ENCODE results near the gene ACSL3.

ACSL3 gene

DNA sequence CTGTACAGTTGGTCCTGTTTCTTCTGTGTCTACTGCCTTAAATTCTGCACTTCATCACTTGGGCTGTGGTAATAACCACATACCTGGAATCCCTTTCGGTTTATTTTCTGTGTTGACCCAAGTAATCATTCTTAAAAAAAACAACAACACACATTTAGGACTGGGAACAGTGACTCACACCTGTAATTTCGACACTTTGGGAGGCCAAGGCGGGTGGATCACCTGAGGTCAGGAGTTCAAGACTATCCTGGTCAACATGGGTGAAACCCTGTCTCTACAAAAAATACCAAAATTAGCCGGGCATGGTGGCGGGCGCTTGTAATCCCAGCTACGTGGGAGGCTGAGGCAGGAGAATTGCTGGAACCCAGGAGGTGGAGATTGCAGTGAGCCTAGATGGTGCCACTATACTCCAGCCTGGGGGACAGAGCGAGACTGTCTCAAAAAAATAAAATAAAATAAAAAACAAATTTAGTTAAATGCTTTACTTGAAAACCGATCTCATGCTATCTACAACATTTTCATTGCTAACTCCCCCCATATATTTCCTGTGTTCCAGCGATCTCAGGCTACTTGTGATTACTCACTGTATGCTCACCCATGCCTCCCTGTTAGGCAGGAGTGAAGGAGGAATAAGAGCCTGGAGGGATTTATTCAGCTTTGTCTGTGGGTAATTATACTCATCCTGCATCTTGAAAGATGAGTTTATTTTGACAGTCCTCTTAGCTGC lies 18.2 kb downstream of the ACSL3 start:
- DNase-seq (ENCODE audit: low spot score): no peak

DNA sequence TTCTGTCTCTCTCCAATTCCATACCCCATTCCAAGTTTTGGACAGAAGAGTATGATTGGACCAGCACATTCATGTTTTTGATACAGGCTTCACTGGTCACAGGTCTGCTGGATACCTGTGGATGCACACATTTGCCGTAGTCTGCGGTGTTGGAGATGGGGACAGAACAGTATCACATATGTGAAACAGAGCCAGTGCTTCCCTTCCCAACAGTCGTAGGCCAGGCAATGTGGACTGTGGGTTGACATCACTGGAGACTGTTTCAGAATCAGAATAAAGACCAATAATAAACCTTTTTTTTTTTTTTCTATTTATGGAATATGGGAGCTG lies 18.7 kb downstream of the ACSL3 start:
- DNase-seq (ENCODE audit: low spot score): no peak

DNA sequence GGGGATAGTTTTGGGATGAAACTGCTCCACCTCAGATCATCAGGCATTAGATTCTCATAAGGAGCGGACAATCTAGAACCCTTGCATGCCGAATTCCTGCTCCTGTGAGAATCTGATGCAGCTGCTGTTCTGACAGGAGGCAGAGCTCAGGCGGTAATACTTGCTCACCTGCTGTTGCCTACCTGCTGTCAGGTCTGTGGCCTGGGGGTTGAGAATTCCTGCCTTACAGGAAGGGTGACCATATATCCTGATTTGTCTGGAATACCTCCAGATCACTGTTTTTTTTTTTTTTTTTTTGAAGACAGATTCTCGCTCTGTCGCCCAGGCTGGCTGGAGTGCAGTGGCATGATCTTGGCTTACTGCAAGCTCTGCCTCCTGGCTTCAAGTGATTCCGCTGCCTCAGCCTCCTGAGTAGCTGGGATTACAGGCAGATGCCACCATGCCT lies 21.7 kb downstream of the ACSL3 start:
- no peak for DNase-seq (ENCODE audit: low spot score)

DNA sequence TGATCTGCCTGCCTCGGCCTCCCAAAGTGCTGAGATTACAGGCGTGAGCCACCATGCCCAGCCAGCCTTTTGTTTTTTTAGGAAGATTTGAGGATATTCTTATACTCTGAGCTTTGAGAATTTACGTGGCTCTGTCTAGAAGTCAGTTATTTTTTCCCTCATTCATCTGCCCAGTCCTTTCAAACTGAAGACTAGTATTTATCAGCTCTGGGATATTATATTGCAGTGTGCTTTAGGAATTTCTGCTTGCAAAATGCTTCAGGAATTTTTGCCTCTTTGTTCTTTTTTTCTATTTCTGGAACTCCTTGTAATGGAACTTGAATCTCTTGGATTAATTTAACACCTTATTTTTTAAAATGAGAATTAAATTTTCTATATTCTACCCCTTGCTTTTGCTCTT lies 22.6 kb downstream of the ACSL3 start:
- no peak for DNase-seq (ENCODE audit: low spot score)

DNA sequence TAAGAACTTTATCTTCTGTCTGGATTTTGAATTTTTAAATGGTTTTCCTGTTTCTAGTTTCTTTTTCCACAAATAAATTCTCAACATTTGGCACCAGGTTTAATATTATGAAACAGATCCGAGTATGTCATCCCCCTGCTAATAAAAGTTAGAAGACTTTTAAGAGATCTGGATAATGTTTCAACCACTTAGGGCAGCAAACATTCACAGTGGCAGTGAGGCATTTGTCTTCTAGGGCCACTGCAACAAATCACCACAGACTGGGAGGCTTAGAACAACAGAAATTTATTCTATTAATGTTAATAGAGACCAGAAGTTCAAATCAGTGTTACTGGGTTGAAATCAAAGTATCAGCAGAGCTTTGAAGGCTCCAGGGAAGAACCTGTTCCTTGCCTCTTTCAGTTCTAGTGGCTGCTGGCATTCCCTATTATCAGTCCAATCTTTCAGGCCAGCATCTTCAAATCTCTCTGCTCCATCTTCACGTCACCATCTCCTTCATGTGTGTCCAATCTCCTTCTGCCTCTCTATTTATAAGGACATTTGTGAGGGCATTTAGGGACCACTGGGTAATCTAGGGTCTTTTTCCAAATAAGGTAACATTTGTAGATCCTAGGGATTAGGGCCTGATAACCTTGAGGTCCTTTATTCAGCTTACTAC lies 23.4 kb downstream of the ACSL3 start:
- peak; percentile 69 for DNase-seq (ENCODE audit: low spot score)

DNA sequence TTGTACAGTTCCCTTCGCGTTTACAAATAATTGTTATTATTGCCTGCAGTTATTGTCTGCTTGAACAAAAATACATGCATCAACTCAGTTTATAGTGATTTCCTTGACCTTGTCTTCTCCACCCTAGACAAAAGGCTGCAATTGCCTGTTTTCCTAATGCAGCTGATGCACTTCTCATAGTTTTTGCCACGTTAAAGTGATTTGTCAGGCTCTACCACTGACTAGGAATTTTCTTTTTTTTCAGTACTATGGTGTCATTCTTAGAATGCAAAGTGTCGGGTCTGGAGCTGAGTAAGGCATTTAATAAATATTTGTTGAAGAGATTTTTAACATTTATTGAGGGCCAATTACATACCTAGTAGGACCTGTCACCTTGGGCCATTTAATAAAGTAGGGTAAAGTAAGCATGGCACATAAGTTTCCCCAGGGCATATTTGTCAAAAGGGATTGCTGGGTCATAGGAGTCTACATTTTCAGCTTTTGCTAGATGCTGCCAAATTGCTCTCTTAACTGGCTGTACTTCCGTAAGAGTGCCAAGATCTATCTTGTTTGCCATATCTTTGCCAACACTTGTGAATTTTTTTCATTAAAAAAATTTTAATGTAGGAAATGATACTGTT lies 24.1 kb downstream of the ACSL3 start:
- DNase-seq (ENCODE audit: low spot score): no peak

DNA sequence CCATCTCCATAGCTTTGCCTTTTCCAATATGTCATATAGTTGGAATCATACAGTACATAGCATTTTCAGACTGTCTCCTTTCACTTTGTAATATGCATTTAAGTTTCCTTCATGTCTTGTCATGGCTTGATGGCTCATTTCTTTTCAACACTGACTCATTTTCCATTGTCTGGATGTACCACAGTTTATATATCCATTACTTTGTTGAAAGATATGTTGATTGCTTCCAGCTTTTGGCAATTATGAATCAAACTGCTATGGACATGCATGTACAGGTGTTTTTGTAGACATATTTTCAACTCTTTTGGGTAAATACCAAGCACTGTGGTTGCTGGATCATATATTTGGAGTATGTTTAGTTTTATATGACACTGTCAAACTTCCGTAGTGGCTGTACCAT lies 26.3 kb downstream of the ACSL3 start:
- no peak for DNase-seq (ENCODE audit: low spot score)

DNA sequence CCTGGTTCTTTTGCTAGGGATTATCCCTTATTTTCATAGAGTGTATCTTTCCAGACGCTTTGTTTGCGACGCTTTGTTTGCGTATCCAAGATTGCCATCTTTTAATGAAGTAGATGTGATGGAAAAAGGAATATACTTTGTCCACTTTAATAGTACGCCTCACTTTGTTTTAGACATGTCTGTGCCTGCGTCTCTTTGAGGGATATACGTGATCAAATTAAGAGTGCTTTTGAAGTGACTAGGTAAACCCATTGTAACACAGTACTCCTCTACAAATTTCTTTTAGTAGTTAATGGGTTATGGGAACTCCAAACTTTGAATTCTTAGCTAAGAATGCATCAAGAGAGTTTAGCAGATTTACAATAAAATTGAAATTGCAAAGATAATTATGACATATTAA lies 27.9 kb downstream of the ACSL3 start:
- no peak for DNase-seq (ENCODE audit: low spot score)

DNA sequence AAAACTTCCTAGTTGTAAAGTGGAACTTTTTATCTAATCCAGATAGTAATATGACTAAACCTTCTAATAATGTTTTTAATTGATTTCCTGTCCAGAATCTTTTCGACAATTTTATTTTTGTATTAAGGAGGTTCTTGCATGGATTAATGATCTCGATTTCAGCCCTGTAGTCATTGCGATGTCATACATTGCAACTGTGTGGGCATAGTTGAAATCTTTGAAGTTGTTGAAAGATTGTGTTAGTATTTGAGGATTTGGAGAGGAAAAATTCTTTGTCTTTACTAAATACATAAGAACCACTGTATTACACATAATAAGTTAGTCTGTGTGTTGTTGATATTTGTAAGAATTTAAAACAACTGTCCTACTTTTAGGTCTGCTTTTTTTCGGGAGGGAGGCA lies 31.1 kb downstream of the ACSL3 start:
- no peak for DNase-seq (ENCODE audit: low spot score)

DNA sequence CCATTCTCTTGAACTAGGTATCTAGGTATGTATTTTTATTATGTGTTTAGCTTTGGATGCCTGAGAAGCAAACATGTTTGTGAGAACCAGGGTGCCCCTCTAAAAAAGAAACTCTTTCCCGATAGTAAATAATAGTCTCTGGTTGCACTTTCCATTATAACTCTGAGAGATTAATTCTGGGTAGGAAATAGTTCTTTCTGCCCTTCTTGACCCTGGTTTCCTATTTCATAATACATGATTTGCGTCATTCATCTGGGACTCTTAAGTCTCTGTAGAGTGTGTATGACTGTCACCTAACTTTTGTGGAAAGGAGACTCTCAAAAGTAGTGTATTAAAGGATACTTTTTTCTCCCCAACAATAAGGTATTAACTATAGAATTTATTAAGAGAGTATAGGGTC lies 31.5 kb downstream of the ACSL3 start:
- DNase-seq (ENCODE audit: low spot score): no peak

DNA sequence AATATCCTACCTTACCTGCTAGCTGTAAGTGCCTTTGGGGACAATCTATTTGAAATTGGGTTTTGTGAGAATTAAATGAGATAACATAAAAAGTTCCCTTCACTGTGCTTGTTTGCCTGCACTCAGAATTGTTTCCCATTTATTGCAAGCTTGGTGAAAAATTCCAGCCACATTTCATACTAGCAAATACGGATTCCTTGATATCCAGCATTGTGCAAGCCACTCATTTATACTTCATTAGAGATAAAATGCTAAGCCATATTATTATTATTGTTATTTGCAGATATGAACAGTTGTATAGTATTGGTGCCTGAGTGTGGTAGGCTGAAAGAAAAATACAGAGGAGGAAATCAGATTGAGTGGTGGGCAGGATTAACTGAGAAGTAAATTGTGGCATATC lies 31.9 kb downstream of the ACSL3 start:
- DNase-seq (ENCODE audit: low spot score): no peak

DNA sequence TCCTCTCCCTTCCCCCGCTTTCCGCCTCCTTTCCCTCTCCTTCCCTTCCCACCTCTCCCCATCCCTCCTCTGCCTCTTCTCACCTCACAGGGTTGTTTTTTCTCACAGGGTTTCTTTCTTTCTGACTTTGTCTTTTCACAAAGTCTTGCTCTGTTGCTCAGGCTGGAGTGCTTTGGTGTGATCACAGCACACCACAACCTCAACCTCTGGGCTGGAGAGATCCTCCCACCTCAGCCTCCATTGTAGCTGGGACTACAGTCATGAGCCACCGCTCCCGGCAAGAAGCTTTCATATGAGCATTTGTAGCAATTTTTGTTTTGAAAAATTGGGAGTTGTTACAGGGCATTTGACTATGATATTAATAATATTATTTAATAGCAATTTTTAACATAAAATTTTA lies 32.9 kb downstream of the ACSL3 start:
- no peak for DNase-seq (ENCODE audit: low spot score)

DNA sequence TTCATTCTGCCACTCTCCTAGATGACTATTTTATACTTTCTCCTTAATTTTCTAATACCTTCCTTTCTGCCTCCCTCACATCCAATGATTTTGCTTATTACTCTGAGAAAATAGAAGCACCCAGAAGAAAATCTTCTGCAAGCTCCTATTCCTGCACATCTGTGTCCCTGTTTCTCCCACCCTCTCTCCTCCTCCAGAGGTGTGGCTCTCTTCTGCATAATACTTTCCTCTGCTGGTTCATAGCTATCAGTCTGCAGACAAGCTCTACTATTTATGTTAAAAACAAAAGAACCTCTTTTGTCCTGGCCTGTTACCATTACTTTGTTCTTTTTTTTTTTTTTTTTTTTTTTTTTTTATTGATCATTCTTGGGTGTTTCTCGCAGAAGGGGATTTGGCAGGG lies 34.3 kb downstream of the ACSL3 start:
- DNase-seq (ENCODE audit: low spot score): no peak

DNA sequence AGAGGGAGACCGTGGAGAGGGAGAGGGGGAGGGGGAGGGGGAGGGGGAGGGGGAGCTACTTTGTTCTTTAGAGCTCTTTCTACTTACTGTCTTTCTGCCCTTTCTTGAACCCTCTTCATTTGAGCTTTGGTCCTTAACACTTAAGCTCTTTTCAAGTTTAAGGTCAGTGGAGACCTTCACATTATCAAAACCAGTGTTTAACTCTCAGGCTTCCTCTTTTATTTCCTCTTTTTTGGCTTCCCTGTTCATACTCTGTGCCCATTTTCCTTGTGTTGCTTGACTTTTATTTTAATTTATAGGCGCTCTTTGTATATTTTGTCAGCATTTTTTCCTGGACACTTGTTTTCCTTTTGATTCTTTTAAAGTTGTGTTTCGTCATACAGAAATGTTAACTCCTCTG lies 37.1 kb downstream of the ACSL3 start:
- no peak for DNase-seq (ENCODE audit: low spot score)

DNA sequence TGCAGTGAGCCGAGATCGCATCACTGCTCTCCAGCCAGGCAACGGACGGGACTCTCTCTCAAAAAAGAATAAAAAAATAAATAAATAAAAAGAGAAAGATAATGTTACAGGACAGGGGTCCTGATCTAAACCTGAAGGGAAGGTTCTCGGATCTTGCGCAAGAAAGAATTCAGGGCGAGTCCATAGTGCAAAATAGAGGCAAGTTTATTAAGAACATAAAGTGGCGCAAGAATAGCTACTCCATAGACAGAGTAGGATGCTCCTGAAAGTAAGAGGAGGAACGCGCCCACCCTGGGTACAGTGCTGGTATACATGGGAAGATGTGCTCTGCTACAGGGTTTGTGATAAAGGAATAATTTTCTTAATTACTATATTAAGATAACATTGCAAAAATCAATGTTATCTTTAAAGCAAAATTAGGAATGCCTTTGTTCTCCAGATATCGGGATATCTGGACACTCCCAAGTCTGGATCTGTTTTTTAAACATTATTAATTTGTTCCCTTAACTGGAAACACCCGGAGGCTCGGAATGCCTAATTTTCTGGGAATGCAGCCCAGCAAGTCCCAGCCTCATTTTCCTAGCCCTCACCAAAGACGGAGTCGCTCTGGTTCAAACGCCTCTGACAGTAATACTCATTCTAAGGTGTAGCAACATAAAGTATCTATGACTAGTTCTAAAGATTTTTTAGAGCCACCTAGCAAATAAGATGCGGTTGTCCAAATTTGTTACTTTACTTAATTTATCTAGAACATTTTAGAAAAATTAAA lies 38.8 kb downstream of the ACSL3 start:
- DNase-seq (ENCODE audit: low spot score): no peak

DNA sequence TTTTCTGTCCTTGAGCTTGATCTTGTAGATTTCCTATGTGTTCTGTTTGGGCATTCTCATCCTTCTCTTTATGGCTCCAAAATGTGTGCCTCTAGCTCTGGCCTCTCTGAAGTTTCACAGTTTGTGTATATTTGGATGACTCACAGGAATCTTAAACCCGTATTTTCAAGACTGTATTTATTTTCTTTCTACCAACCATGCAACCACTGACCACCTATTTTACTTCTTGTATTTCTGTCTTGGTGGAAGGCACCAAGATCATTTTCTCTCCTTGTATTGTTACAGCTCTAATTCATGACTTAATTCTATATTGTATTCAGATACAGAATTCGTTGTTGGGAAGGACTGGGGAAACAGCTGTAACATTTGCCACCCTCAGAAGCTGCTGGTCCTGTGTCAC lies 39.5 kb downstream of the ACSL3 start:
- no peak for DNase-seq (ENCODE audit: low spot score)

DNA sequence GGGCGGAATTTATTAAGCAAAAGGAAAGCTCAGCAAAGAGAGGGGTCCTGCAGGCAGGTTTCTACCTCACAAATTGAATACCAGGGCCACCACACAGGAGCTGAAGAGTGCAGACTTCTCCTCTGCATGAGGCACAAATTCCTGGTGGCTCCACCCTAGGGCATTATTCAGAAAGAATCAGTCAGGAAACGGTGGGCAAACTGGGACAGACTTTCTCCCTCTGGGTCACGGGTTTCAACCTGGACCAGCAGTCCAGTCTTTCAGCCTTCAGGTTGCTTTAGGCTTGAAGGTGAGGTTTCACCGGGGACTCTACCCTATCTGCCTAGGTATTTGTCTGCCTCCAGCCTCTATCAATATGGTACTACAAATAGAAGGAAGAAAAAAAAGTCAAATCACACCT lies 41.8 kb downstream of the ACSL3 start:
- DNase-seq (ENCODE audit: low spot score): no peak

DNA sequence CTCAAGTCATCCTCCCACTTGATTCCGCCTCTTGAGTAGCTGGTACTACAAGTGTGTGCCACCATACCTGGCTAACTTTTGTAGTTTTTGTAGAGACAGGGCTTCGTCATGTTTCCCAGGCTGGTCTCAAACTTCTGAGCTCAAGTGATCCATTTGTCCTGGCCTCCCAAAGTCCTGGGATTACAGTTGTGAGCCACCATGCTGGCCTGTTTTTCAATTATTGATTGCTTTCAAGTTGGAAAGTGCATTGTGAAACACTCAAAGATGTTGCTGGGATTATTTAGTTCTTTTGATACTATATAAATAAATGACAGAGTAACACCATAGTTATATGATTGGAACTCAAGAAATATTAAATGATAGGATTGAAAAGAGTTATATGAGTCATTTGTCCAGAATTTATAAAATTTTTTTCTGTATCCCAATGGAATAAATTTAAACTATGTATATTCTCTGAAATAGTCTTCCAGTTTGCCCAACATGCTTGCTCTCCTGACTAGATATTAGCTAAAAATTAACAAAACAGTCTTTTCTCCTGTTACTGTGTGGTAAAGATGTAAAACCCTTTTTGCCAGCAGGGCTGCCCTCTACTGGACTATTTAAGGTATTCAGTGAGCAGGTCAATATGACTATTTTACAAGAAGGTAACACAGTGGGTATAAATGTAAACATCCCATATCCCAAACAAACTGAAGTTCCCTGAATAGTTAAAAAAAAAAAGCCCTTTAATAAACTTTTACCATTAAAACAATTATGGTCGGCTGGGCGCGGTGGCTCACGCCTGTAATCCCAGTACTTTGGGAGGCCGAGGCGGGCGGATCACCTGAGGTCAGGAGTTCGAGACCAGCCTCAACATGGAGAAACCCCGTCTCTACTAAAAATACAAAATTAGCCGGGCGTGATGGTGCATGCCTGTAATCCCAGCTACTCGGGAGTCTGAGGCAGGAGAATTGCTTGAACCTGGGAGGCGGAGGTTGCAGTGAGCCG lies 42.7 kb downstream of the ACSL3 start:
- peak; percentile 50 for DNase-seq (ENCODE audit: low spot score)

DNA sequence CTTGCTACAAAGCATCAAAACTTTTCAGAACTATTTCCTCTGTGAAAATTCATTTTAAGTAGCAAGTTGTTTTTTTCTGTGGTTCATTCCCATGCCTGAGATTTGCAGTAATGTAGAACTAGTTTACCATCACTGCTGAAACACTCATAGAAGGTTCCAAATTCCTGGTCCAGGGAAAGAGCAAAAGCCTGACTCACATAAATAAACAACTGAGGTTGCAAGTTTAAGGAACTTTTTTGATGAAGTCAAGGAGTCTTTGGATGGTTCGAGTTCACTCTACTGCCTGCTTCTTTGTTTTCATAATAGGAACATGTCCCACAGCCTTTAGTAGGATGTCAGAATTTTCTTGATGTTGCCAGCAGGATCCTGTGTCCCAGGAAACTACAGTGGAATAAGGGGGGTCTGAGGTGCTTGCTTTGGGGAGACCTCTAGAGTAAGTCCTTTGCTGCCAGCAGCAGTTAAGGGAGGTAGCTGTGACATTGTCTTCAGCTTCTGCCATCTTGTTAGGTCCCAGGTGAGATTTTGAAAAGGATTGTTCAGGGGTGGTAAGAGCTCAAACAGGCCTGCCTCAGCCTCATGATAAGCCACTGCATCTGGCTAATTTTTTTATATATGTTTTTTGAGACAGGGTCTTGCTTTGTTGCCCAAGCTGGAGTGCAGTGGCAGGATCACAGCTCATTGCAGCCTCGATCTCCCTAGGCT lies 43.9 kb downstream of the ACSL3 start:
- DNase-seq (ENCODE audit: low spot score): no peak

DNA sequence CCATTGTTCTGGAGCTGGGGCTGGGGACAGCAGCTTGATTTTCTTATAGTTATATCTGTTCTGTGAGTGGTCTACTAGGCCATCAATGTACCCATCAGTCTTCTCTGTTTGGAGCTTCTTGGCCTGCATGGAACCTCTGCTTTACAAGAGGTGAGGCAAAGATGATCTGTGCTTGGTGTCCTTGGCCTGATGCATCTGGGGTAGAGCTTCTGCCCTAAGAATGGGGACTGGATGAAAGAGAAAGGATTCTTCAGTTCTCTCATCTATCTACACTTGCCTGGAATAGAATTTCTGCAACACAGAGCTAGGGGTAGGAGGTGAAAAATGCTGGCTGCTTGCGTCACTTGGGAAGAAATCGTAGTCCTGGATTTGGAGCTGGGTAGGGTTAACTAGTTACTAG lies 46.2 kb downstream of the ACSL3 start:
- no peak for DNase-seq (ENCODE audit: low spot score)

All from SK-N-DZ (cell line).